Left ventricle myocardium superior (tissue), 1 donor: ENCODE measurements around the gene CHMP1B. TPM values are rescaled to one million over a fixed set of nuclear protein-coding genes. Genes with fewer than 3 reads are reported as not detected.
A peak's percentile ranks its signal among the peaks of the same experiment; 100 is the strongest.

Source experiments
- ATAC-seq: fragments of 200-7000 bp; cut with Tn5 transposase; one replicate; pipeline ENCODE4 v1.9.1; 2020; ENCODE audit warnings: mild to moderate bottlenecking, moderate library complexity
- DNase-seq: peaks from one replicate; pipeline ENCODE4 v3.0.0-alpha.2; 2020
- intact Hi-C: fragments of 100-400 bp; cut with micrococcal nuclease; formaldehyde crosslinking; loops from one replicate; pipeline ENCODE4 v1.11.0; 2022
- long read RNA-seq: library from polyadenylated mRNA; unstranded; transcript quantifications from one replicate; pipeline ENCODE4 v2.0.0, GENCODE V29; 2021
- total RNA-seq: library from RNA; stranded (reverse); fragmentation: NEBNext Ultra II Directional; extraction: Animal tissue kit (Norgen Biotek cat#: 25700); gene quantifications from one replicate; pipeline ENCODE4 v1.2.1, GENCODE V29; 2021
- donor health status: DM: no; HTN: yes; CAD: no; lungs with severe emphysema.

CHMP1B gene, protein sequence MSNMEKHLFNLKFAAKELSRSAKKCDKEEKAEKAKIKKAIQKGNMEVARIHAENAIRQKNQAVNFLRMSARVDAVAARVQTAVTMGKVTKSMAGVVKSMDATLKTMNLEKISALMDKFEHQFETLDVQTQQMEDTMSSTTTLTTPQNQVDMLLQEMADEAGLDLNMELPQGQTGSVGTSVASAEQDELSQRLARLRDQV
- 30.1 TPM for total RNA-seq
- long read RNA-seq, transcript CHMP1B-201 (1 exons, 3,054 nt) = major isoform, 36 of 36 reads
- long read RNA-seq, partial matches to known transcripts = 0 of 36 reads
- long read RNA-seq, other reads (novel, unspliced or antisense) = 0 of 36 reads

DNA sequence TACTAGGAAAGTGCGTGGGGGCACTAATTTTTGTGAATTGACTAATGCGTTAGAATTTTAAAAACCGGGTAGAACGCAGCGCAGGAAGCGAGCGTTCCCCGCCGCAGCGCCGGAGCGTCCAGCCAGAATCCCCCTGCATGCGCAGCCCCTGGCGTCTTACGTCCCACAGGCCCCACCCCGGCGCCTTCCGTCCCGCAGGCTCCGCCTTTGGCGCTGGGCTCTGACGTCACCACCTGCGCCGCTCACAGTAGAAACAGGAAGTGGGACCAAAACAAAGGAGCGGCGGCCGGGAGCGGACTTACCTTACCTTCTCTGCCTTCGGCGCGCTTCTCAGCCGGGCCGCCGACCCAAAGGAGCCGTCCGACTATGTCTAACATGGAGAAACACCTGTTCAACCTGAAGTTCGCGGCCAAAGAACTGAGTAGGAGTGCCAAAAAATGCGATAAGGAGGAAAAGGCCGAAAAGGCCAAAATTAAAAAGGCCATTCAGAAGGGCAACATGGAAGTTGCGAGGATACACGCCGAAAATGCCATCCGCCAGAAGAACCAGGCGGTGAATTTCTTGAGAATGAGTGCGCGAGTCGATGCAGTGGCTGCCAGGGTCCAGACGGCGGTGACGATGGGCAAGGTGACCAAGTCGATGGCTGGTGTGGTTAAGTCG is at the start of gene CHMP1B:
TSS of gene CHMP1B (plus strand) at position 268 of the 660 bp plus-strand sequence. CDS start at position 367, 99 bp downstream.
- intact Hi-C loops = no loop called here

DNA sequence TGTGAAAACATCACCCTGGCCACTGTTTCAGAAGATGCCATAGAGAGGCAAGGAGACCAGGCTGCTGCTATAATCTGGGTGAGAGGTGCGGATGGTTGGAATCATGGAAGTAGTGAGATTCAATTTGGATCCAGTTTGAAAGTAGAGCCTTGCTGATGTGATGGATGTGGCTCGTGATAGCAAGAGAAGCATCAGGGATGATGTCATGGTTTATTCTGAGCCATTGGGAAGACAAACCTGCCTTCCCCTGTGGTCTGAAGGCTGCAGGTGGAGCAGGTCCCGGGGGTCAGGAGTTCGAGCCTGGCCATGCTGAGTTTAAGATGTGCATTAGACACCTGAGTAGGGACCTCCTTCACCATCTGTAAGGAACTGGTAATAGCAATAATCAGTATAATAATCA is 49.6 kb upstream of the CHMP1B start:
- no peak for ATAC-seq
- no peak for DNase-seq
- intact Hi-C loops = no loop called here

More for the DNA sequence above, at the start of gene CHMP1B:
- DNase-seq (peak; percentile 99), ATAC-seq (peak; percentile 99)

DNA sequence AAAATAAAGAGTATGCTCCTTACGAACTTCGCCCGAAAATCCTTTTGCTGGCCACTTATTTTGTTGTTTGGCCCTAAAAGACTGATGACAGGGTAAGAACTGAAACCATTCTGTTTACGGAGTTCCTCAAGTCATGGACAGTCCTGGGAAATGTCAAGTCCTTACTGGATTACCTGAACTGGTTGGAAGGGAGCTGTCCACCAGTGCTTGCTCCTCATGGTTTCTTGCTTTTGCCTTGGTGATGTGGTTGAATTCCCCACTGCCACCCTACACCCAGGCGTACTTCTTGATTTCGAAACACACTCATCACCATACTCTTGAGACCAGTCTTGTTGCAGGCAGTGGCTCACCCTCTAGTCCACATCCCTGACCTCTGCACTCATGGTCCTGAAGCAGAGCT is 49.1 kb upstream of the CHMP1B start:
- DNase-seq (no peak), ATAC-seq (no peak)
- intact Hi-C loops = no loop called here

DNA sequence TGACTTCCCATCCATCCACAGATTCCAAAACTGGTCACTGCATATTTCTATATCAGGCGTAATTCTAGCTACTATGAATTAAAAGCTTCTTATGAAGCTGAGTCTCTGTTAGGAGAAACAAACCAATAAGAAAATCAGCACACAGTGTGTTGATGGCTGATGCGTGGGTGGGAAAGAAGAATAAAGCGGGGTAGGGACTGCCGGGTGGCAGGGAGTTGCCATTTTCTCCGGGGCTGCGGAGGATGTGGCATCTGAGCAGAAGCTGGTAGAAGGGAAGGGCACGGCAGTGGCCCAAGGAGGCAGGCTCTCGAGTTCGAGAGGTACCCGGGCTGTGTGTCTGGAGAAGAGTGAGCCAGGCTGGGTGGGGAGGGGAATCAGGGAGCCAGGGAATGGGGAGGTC is 48.6 kb upstream of the CHMP1B start:
- DNase-seq (no peak), ATAC-seq (no peak)
- intact Hi-C loops = no loop called here

DNA sequence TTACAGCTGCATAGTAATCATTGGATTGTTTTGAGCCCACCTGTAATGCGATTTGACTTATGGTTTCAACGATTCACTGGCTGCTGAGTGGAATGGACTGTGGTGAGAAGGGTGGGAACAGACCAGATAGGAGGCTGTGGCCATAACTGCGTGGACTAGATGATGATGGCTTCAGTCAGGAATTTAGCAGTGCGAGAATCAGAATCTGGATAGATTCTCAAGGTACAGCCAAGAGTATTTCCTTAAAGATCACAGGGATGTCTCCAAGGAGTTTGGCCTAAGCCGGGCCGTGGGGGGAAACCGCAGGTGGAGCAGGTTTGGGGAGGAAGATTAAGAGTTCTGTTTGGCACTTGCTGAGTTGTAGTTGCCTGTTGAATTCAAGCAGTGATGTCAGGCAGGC is 44.0 kb upstream of the CHMP1B start:
- intact Hi-C loops = no loop called here
- no peak for DNase-seq
- no peak for ATAC-seq

DNA sequence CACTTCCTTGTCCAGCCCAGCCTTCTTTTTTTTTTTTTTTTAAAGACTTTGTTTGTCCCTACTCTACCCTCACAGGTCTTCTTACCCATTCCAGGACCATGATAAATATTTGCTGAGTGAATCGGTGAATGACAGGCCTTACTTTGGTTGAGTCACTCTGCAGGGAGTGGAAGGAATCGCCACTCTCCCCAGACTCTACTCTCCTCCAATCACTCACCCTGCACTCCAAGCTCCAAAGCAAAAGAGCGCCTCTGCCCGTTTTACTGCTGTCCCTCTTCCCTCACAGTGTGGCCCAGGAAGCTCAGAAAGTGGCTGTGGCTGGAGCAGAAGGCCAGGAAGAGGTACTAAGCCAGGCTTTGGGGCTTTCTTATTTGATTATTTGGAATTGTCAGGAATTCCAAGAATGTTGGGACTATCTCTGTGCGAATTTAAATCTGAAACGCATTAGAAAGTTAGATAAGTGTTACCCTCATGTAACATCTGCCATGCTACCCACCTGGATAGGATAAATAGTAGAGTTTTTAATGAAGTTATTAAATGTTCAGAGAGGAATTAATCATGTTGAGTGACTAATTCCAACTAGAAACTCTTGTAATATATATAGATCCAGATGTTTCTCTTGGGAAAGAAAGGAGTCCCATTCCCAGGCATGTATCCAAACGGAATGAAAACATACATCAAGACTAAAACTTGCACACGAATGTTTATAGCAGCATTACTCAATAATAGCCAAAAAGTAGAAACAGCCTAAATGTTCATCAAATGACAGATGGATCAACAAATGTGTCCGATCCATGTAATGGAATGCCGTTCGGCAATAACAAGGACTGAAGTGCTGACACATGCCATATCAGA is 43.0 kb upstream of the CHMP1B start:
- intact Hi-C loops = no loop called here
- DNase-seq = no peak
- no peak for ATAC-seq

DNA sequence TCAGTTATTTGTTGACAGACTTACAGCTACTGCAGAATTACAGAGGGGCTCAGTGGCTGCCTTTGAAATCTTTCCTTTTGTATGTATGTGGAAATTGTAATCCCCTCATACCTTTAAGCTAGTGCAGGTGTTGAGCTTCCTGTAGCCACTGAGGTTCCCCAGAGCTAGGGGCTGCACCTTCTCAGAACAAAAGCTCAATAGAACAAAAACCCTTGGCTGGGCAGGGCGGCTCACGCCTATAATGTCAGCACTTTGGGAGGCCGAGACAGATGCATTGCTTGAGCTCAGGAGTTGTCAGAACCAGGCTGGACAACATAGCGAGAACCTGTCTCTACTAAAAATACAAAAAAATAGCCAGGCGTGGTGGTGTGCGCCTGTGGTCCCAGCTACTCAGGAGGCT is 41.3 kb upstream of the CHMP1B start:
- ATAC-seq = no peak
- no peak for DNase-seq
- intact Hi-C loops = no loop called here

DNA sequence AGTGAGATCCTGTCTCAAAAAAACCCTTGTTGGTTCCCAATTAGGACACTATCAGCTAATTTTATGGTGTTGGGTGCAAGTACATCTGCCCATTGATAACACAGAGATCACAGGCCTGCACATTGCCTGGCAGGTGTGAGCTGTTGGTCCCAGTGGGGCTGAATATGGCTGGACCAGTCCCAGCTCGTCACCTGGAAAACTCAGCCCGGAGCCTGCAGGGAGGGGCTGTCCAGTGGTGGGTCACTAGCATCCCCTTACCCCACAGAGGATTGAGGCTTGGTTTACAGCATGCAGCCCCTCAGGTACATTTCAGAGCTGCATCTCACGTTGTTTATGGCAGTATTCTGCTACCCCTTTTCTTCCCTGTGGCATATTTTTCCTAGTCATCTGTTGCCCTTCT is 40.8 kb upstream of the CHMP1B start:
- ATAC-seq = no peak
- intact Hi-C loops = no loop called here
- DNase-seq = no peak

DNA sequence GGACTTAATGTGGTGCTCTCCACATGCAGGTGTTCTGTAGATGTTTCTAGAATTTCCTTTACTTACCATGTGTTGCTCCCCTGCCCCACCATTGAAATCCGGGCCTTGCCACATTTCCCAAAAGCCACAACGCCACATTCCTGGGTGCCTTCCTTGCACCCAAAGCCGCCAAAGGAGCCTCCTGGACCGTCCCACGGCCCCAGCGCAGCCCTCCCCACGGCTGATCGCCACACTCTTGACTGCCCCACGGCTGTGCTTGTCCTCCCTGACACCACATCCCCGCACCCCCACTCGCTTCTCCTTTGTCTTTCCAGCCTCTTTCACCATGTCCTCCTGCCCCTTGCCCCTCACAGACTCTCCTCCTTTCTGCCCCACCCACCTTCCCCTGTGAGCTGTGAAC is 40.2 kb upstream of the CHMP1B start:
- ATAC-seq = no peak
- intact Hi-C loops = no loop called here
- DNase-seq = no peak

DNA sequence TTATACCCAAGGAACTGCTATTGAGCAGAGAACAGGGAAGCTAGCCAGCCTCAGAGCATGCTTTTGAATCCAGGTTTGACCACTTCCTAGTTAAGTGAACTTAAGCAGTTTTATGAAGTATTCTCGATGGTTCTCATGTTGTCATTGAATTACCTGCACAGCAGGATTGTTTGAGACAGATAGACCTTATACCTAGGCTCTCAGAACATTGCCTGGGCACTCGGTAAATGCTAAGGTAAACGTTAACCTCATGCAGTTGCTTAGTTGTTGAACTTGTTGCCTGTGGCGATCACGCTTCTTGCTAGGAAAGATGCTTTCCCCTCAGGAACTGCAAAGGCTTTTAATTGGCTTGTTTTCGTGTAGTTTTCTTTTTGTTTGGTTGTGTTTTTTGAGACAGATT is 34.0 kb upstream of the CHMP1B start:
- no peak for ATAC-seq
- DNase-seq = no peak
- intact Hi-C loops = no loop called here

DNA sequence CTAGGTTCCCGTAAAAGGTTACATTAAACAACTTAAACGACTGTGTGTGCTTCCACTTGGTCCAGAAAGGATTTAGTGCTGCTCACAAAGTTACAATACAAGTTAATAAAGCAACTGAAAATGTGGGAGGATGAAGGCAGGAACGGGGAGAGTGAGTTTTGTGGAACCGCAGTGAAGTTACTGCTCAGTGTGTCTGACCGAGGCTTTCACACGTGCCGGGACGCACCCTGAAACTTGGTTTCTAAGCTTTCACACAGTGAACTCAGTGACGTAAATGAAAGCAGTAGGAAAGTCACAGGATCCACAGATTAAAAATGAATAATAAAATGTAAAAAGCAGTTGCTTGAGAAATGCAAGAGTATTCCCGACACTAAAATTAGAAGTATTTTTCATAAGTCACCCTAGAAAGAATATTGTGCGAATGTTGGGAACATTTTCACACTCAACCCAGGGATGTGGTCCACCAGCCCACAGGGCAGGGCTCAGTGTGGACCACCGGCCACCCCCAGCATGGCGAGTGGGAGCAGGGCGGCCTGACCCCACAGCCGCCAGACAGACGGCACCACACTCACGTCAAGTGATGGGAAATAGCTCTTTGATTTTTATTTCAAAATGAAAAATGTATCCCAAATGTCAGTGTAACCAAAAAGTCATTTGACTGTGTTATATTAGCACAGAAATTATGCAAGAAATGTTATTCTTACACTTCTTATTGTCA is 32.6 kb upstream of the CHMP1B start:
- no peak for DNase-seq
- ATAC-seq = no peak
- intact Hi-C loops = no loop called here

DNA sequence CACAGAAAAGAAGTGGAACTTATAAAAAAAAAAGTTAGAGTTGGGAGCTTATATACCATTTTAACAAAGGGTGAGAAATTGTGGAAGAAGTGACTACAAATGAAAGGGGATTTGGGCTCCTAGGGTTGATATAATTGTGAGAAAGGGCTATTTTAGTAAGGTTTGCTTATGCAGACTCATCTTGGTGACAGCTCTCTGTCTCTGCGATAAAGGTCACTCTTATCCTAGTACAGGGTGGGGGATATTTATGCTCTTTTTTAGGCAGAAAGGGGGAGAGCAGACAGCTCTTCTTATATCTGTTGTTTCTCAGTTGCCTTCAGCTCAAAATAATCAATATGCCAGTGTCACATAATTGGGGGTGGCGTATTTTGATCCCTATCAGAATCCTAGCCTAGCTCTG is 31.3 kb upstream of the CHMP1B start:
- intact Hi-C loops = no loop called here
- no peak for ATAC-seq

DNA sequence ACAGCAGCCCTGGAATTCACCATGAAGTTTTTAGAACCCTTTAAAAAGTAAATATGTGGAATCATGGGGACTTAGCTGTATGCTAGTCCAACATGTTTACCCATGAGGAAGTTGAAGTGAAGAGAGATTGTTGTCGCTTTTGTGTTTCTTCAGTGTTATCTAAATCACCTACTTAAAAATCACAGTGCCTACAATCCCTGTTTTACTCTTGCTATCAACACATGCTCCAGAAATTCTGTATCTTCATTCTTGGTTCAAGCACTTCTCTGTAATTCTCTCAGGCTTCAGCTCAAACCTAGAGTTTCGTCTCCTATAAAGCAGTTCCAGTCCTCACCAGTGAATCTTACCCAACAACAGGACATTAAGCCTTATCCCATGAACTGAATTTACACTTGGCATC is 30.5 kb upstream of the CHMP1B start:
- DNase-seq (no peak), ATAC-seq (no peak)
- intact Hi-C loops = no loop called here

More for the DNA sequence above, 31.3 kb upstream of the CHMP1B start:
- DNase-seq = no peak

DNA sequence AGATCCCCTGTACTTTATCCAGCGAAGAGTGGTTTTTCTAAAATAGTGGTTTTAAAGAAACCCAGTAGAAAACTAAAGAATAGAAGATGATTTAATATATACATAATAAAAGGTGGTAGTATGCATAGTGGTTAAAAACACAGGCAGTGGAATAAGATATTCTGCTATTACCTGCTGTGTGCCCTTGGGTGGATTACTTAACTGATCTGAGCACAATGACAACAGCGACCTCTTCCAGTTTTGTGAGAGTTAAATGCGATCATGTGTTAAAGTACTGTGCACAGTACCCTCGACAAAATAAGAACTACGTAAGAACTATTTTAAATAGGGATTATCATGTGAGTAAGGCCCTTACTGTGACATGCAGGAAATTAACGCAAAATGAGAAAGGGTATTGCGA is 30.0 kb upstream of the CHMP1B start:
- intact Hi-C loops = no loop called here
- no peak for ATAC-seq
- DNase-seq = no peak

DNA sequence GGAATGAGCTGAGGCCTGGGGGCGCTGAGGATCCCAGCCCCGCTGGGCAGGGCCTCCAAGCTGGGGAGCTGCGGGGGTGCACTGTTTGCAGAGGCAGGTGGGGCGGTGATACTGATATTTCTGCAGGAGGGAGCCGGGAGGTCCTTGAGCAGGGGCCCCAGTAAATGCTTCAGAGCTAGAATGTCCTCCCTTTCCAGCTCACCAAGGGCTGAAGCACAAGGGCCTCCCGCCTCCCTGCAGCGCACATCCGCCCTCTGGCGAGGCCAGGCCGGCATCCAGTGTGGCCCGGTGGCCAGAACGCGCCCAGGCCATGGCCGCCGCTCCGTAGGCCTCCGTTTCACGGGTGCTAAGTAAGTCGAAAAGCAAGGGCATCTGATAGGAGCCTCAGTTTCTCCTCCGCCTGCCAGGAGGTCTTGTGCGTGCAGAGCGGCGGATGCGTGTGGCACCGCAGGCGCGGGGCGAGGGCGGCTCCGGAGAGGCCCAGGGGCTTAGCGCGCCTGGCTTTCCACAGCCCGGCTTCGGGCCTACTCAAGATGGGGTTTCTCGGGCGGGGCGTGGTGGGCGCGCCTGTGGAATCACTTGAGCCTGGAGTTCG is 29.5 kb upstream of the CHMP1B start:
- DNase-seq = no peak
- intact Hi-C loops = no loop called here
- ATAC-seq = no peak

DNA sequence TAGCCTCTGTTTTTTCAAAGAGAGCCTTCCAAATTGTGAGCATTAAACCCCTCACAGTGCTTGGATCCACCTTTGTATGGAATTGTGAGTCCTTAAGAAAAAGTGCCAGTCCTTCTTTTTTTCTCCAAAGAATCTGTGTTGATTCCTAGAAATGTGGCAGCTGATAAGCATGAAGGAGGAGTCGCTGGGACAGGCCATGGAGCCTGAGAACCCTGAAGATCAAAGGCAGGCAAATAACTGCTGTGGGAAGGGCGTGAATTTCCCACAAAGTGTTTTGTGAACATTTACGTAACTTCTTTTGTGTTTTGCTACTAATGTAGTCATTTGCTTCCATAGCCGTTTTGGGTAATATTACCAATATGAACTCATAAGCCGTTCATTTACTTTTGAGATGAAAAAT is 27.7 kb upstream of the CHMP1B start:
- intact Hi-C loops = no loop called here
- DNase-seq (no peak), ATAC-seq (no peak)

DNA sequence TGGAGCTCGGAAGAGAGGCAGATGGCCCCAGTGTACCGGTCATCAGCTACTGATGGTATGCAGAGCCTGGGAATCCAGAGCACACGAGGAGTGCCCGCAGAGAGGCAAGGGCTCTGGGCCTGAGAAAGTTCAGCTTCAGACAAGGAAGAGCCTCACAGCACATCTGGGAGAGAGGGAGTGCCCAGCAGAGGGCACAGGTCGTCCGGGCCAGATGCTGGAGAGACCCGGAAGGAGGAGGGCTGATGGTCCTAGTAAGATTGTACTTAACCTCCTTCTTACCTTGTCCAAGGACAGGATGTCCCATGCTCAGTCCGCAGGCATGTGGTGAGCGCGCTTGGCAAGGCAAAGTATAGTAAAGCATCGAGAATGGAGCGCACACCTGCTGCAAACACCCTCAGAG is 24.4 kb upstream of the CHMP1B start:
- DNase-seq (no peak), ATAC-seq (no peak)
- intact Hi-C loops = no loop called here

DNA sequence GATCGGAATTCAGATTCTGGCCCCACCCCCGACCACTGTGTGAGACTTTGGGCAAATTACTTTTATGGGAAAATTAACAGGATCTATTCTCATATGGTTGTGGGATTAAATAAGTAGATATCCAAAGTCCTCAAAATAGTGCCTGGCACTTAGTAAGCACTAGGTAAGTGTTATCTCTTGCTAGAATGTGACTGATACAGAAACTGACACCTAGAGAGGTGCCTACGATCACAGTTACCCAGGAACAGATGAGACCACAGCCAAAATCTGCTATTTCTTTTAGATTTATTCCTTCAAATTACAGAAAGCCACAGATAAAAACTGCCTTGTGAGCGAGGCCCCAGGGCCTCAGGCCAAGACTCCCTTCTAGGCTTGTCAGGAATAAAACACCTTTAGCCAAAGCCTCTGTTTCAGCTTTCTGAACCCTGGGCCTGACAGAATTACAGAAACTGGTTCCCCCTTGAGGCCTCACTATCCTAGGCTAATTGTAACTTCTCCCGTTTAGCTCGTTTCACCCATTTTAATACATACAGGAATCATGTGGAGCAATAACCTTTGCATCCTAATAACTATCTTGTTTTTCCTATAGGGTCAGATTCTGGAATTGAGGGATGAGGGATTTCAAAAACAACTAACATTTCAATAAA is 22.3 kb upstream of the CHMP1B start:
- DNase-seq = no peak
- ATAC-seq = no peak
- intact Hi-C loops = no loop called here

DNA sequence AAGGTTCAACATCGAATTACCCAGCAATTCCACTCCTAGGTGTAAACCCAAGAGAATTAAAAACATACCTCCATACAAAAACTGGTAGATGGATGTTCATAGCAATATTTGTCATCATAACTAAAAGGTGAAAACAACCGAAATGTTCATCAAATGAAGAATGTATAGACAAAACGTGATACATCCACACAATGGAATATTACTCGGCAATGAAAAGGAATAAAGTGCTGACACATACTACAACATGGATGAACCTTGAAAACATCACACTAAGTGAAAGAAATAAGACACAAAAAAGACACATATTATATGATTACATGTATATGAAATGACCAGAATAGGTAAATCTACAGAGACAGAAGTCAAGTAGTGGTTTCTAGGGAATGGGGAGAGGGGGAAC is 20.6 kb upstream of the CHMP1B start:
- ATAC-seq = no peak
- intact Hi-C loops = no loop called here

More for the DNA sequence above, 20.6 kb upstream of the CHMP1B start:
- no peak for DNase-seq
